Forelimb muscle (tissue), 1 donor: ENCODE measurements around the gene SLC25A20. TPM values are rescaled to one million over a fixed set of nuclear protein-coding genes. Genes with fewer than 3 reads are reported as not detected.

Experiments
- DNase-seq: peaks from one replicate; pipeline ENCODE4 v3.0.0-alpha.2; 2013; ENCODE audit warnings: low read depth
- polyA plus RNA-seq: library from polyadenylated mRNA; unstranded; fragments of 120-200 nt; gene quantifications from one replicate; pipeline ENCODE4 v1.2.1, GENCODE V29; 2013; ENCODE audit not compliant: insufficient read length

SLC25A20 gene
- polyA plus RNA-seq, 1 donor: 19.0 TPM

GRCh38 chr3:48897460-48898376, 964 bp downstream of the SLC25A20 start:
- DNase-seq: no peak

GRCh38 chr3:48896936-48897335, 1.7 kb downstream of the SLC25A20 start:
- DNase-seq: no peak

- no peak for DNase-seq
Observed at GRCh38 chr3:48894516-48894915, 4.2 kb downstream of the SLC25A20 start.

- DNase-seq: no peak
Observed at GRCh38 chr3:48891606-48892005, 7.1 kb downstream of the SLC25A20 start.

- DNase-seq: no peak
Observed at GRCh38 chr3:48885753-48886152, 12.9 kb downstream of the SLC25A20 start.

- DNase-seq: no peak
Observed at GRCh38 chr3:48881652-48882114, 17.0 kb downstream of the SLC25A20 start.

- no peak for DNase-seq
Observed at GRCh38 chr3:48881006-48881405, 17.7 kb downstream of the SLC25A20 start.

- DNase-seq: no peak
Observed at GRCh38 chr3:48879994-48880377, 18.7 kb downstream of the SLC25A20 start.

GRCh38 chr3:48879307-48879993, 19.2 kb downstream of the SLC25A20 start:
- no peak for DNase-seq

GRCh38 chr3:48877671-48878070, 21.0 kb downstream of the SLC25A20 start:
- DNase-seq: no peak

GRCh38 chr3:48863122-48863521, 35.6 kb downstream of the SLC25A20 start:
- no peak for DNase-seq

- DNase-seq: no peak
Observed at GRCh38 chr3:48859206-48859605, 39.5 kb downstream of the SLC25A20 start.

GRCh38 chr3:48858709-48859108, 40.0 kb downstream of the SLC25A20 start:
- DNase-seq: no peak

GRCh38 chr3:48857641-48858040, 41.0 kb downstream of the SLC25A20 start:
- DNase-seq: no peak

GRCh38 chr3:48856469-48856868, 42.2 kb downstream of the SLC25A20 start:
- no peak for DNase-seq

GRCh38 chr3:48855681-48856447, 42.8 kb downstream of the SLC25A20 start:
- DNase-seq: no peak

- DNase-seq: no peak
Observed at GRCh38 chr3:48852151-48852550, 46.5 kb downstream of the SLC25A20 start.

GRCh38 chr3:48851407-48851806, 47.3 kb downstream of the SLC25A20 start:
- DNase-seq: no peak

GRCh38 chr3:48848816-48849515, 49.7 kb downstream of the SLC25A20 start:
- no peak for DNase-seq

GRCh38 chr3:48847504-48848423, 50.9 kb downstream of the SLC25A20 start, which contains the start of gene PRKAR2A:
PRKAR2A (minus strand) TSS chr3:48847874; CDS start chr3:48847596, 278 bp downstream.
- peak; percentile 81 for DNase-seq
